Liver (tissue), 9 donors: ENCODE data around the gene TBC1D4. TPM values are rescaled to one million over a fixed set of nuclear protein-coding genes. Genes with fewer than 3 reads are reported as not detected.

Experiments
- DNase-seq: peaks from one replicate; pipeline ENCODE4 v3.0.0-alpha.2; 2017; ENCODE audit warnings: low spot score
- H3K27ac ChIP-seq, 2 donors: one replicate each; pipeline ENCODE4 v1.7.0; 2013; ENCODE audit warnings: inconsistent platforms in 2 of 2, low read length in 2 of 2, control low read depth in 1 of 2, low read depth in 1 of 2, mild to moderate bottlenecking in 1 of 2
- H3K27me3 ChIP-seq, 4 donors: one replicate each; pipeline versions ENCODE4 v1.6.1 to v1.7.0; 2013; ENCODE audit warnings: low read length in 3 of 4, inconsistent platforms in 1 of 4, mild to moderate bottlenecking in 1 of 4, moderate library complexity in 1 of 4; ENCODE audit not compliant: control insufficient read depth in 4 of 4, insufficient read depth in 4 of 4
- H3K36me3 ChIP-seq, 4 donors: one replicate each; pipeline versions ENCODE4 v1.6.1 to v1.7.0; 2013; ENCODE audit warnings: low read length in 3 of 4, mild to moderate bottlenecking in 3 of 4, low read depth in 1 of 4, moderate library complexity in 1 of 4; ENCODE audit not compliant: control insufficient read depth in 4 of 4, insufficient read depth in 3 of 4
- H3K4me1 ChIP-seq, 4 donors: one replicate each; pipeline versions ENCODE4 v1.6.1 to v1.7.0; 2013; ENCODE audit warnings: low read length in 3 of 4, mild to moderate bottlenecking in 3 of 4, moderate library complexity in 1 of 4; ENCODE audit not compliant: control insufficient read depth in 4 of 4, insufficient read depth in 4 of 4
- H3K4me3 ChIP-seq, 3 donors: one replicate each; pipeline versions ENCODE4 v1.6.1 to v1.7.0; 2013; ENCODE audit warnings: low read length in 3 of 3, control low read depth in 1 of 3, low read depth in 1 of 3, mild to moderate bottlenecking in 1 of 3
- H3K9ac ChIP-seq, 2 donors: one replicate each; pipeline ENCODE4 v1.7.0; 2013; ENCODE audit warnings: low read length in 2 of 2, mild to moderate bottlenecking in 2 of 2, moderate library complexity in 2 of 2, control low read depth in 1 of 2, low read depth in 1 of 2
- H3K9me3 ChIP-seq, 4 donors: one replicate each; pipeline versions ENCODE4 v1.6.1 to v1.7.0; 2013; ENCODE audit warnings: low read length in 3 of 4; ENCODE audit not compliant: control insufficient read depth in 4 of 4
- EGR1 ChIP-seq, 2 donors: IDR thresholded peaks; 2 replicates each; pipeline ENCODE4 v1.6.1; 2016 to 2018; ENCODE audit warnings: antibody characterized with exemption in 2 of 2, low read depth in 2 of 2
- FOXA1 ChIP-seq: IDR thresholded peaks from 2 replicates; pipeline ENCODE4 v1.6.1; 2016; ENCODE audit warnings: antibody characterized with exemption
- FOXA2 ChIP-seq: IDR thresholded peaks from 2 replicates; pipeline ENCODE4 v1.6.1; 2016; ENCODE audit warnings: antibody characterized with exemption
- GABPA ChIP-seq, 2 donors: IDR thresholded peaks in 1 of 2; conservative IDR thresholded peaks in 1 of 2; 2 replicates each; pipeline ENCODE4 v1.6.1; 2016; ENCODE audit warnings: antibody characterized with exemption in 2 of 2, mild to moderate bottlenecking in 1 of 2, moderate library complexity in 1 of 2
- HNF4A ChIP-seq, 2 donors: conservative IDR thresholded peaks; 2 replicates each; pipeline ENCODE4 v1.6.1; 2016; ENCODE audit warnings: antibody characterized with exemption in 2 of 2, mild to moderate bottlenecking in 2 of 2
- HNF4G ChIP-seq: IDR thresholded peaks from 2 replicates; pipeline ENCODE4 v1.6.1; 2016; ENCODE audit warnings: antibody characterized with exemption
- JUND ChIP-seq, 2 donors: IDR thresholded peaks; 2 replicates each; pipeline ENCODE4 v1.6.1; 2016; ENCODE audit warnings: antibody characterized with exemption in 2 of 2
- NR2F2 ChIP-seq: IDR thresholded peaks from 2 replicates; pipeline ENCODE4 v1.6.1; 2016; ENCODE audit warnings: antibody characterized with exemption
- RAD21 ChIP-seq, 2 donors: IDR thresholded peaks; 2 replicates each; pipeline ENCODE4 v1.6.1; 2016; ENCODE audit warnings: antibody characterized with exemption in 2 of 2, mild to moderate bottlenecking in 2 of 2
- RXRA ChIP-seq, 2 donors: IDR thresholded peaks; 2 replicates each; pipeline ENCODE4 v1.6.1; 2017 to 2018; ENCODE audit warnings: antibody characterized with exemption in 2 of 2, mild to moderate bottlenecking in 1 of 2
- SP1 ChIP-seq: IDR thresholded peaks from 2 replicates; pipeline ENCODE4 v1.6.1; 2018; ENCODE audit warnings: antibody characterized with exemption, mild to moderate bottlenecking
- TAF1 ChIP-seq: conservative IDR thresholded peaks from 2 replicates; pipeline ENCODE4 v1.6.1; 2016; ENCODE audit warnings: antibody characterized with exemption, mild to moderate bottlenecking
- YY1 ChIP-seq: IDR thresholded peaks from 2 replicates; pipeline ENCODE4 v1.6.1; 2016; ENCODE audit warnings: antibody characterized with exemption, mild to moderate bottlenecking
- polyA plus RNA-seq, 2 donors: library from polyadenylated mRNA; stranded (reverse) in 1 of 2; unstranded in 1 of 2; fragments of 200-250 nt in 1 of 2; fragments of >200 nt in 1 of 2; fragmentation: Nextera tagmentation in 1 of 2; extraction: Ambion mirVana in 1 of 2; gene quantifications; one replicate each; pipeline versions ENCODE4 v1.2.1 to v1.2.3, GENCODE V29; 2013 to 2015
- total RNA-seq, 2 donors: library from RNA; depleted of rRNA; stranded (reverse); fragments of >200 nt; gene quantifications; one replicate each; pipeline ENCODE4 v1.2.3, GENCODE V29; 2014
- TF ChIP-seq, protein P1 (sequence below): fragments of 150-350 bp; IDR thresholded peaks from 2 replicates; pipeline ENCODE4 v1.5.1; 2017; ENCODE audit warnings: improper control_type of control experiment, low read depth, low read length; ENCODE audit not compliant: missing input control
- TF ChIP-seq, protein P2 (sequence below): IDR thresholded peaks from 2 replicates; pipeline ENCODE4 v1.6.1; 2016; ENCODE audit warnings: antibody characterized with exemption, mild to moderate bottlenecking
- TF ChIP-seq, protein P3 (sequence below): IDR thresholded peaks from 2 replicates; pipeline ENCODE4 v1.6.1; 2016; ENCODE audit warnings: antibody characterized with exemption
- TF ChIP-seq, protein P4 (sequence below): IDR thresholded peaks from 2 replicates; pipeline ENCODE4 v1.6.1; 2016; ENCODE audit warnings: antibody characterized with exemption
- donor health status: healthy.
- donor health status: healthy.
- donor health status: healthy.
- donor health status: healthy.
- donor health status: healthy.

The TBC1D4 gene
- total and polyA plus RNA-seq, 4 donors: 2.3 to 11.1 (median 6.5) TPM

DNA sequence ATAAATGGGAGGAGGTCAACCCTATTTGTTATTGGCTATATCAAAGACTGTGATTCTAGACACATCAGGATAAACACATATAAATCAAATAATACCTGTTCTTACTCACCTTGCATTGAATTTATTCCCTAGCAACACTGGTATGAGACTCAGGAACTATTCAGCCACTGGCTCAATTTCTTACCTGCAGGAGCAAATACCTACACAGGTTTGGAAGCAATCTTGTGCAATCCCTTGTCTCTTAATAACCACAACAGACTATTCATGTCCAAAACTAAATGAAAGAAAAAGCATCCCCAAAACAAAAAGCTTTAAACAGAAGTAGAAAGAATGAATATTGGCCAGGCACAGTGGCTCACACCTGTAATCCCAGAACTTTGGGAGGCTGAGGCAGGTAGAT, 55.5 kb downstream of the TBC1D4 start:
- Histone ChIP-seq H3K9ac (no peak overlapping the region), H3K4me3 (no peak overlapping the region), H3K9me3 (no peaks in the 10 kb centered on the region), H3K36me3 (no peaks in the 10 kb centered on the region), H3K27ac (no peak overlapping the region), H3K27me3 (no peaks in the 10 kb centered on the region), H3K4me1 (no peaks in the 10 kb centered on the region)
- TF ChIP-seq, protein P1, sequence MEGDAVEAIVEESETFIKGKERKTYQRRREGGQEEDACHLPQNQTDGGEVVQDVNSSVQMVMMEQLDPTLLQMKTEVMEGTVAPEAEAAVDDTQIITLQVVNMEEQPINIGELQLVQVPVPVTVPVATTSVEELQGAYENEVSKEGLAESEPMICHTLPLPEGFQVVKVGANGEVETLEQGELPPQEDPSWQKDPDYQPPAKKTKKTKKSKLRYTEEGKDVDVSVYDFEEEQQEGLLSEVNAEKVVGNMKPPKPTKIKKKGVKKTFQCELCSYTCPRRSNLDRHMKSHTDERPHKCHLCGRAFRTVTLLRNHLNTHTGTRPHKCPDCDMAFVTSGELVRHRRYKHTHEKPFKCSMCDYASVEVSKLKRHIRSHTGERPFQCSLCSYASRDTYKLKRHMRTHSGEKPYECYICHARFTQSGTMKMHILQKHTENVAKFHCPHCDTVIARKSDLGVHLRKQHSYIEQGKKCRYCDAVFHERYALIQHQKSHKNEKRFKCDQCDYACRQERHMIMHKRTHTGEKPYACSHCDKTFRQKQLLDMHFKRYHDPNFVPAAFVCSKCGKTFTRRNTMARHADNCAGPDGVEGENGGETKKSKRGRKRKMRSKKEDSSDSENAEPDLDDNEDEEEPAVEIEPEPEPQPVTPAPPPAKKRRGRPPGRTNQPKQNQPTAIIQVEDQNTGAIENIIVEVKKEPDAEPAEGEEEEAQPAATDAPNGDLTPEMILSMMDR: no peak
- TF ChIP-seq TAF1 (no peak), RAD21 (IDR thresholded peaks at IDR 0.05) (no peak), SP1 (no peak), EGR1 (IDR thresholded peaks at IDR 0.05; ENCODE audit: low read depth in 2 of 2) (no peak), RXRA (IDR thresholded peaks at IDR 0.05) (no peak), JUND (IDR thresholded peaks at IDR 0.05) (no peak), HNF4A (conservative IDR thresholded peaks at IDR 0.05) (no peak), GABPA (IDR thresholded peaks at IDR 0.05 in 1 of 2, conservative IDR thresholded peaks at IDR 0.05 in 1 of 2) (no peak), NR2F2 (no peak), FOXA1 (no peak), YY1 (no peak), HNF4G (no peak), FOXA2 (no peak)
- TF ChIP-seq, protein P2, sequence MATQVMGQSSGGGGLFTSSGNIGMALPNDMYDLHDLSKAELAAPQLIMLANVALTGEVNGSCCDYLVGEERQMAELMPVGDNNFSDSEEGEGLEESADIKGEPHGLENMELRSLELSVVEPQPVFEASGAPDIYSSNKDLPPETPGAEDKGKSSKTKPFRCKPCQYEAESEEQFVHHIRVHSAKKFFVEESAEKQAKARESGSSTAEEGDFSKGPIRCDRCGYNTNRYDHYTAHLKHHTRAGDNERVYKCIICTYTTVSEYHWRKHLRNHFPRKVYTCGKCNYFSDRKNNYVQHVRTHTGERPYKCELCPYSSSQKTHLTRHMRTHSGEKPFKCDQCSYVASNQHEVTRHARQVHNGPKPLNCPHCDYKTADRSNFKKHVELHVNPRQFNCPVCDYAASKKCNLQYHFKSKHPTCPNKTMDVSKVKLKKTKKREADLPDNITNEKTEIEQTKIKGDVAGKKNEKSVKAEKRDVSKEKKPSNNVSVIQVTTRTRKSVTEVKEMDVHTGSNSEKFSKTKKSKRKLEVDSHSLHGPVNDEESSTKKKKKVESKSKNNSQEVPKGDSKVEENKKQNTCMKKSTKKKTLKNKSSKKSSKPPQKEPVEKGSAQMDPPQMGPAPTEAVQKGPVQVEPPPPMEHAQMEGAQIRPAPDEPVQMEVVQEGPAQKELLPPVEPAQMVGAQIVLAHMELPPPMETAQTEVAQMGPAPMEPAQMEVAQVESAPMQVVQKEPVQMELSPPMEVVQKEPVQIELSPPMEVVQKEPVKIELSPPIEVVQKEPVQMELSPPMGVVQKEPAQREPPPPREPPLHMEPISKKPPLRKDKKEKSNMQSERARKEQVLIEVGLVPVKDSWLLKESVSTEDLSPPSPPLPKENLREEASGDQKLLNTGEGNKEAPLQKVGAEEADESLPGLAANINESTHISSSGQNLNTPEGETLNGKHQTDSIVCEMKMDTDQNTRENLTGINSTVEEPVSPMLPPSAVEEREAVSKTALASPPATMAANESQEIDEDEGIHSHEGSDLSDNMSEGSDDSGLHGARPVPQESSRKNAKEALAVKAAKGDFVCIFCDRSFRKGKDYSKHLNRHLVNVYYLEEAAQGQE: no peak
- TF ChIP-seq, protein P3, sequence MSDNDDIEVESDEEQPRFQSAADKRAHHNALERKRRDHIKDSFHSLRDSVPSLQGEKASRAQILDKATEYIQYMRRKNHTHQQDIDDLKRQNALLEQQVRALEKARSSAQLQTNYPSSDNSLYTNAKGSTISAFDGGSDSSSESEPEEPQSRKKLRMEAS: no peak
- TF ChIP-seq, protein P4, sequence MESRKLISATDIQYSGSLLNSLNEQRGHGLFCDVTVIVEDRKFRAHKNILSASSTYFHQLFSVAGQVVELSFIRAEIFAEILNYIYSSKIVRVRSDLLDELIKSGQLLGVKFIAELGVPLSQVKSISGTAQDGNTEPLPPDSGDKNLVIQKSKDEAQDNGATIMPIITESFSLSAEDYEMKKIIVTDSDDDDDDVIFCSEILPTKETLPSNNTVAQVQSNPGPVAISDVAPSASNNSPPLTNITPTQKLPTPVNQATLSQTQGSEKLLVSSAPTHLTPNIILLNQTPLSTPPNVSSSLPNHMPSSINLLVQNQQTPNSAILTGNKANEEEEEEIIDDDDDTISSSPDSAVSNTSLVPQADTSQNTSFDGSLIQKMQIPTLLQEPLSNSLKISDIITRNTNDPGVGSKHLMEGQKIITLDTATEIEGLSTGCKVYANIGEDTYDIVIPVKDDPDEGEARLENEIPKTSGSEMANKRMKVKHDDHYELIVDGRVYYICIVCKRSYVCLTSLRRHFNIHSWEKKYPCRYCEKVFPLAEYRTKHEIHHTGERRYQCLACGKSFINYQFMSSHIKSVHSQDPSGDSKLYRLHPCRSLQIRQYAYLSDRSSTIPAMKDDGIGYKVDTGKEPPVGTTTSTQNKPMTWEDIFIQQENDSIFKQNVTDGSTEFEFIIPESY: no peak
- no peak for DNase-seq
